OCI-LY3 (cell line): Measurements from ENCODE around the gene MLH3.

Experiments
- CTCF ChIP-seq: fragments of 200-600, 300-600 bp; sonication (generic); IDR thresholded peaks from 2 replicates; pipeline ENCODE4 v1.5.1; 2014; ENCODE audit warnings: antibody characterized with exemption, low read length, low read depth
- EZH2phosphoT487 ChIP-seq: fragments of 200-600 bp; shearing (Covaris generic); IDR thresholded peaks from 2 replicates; pipeline ENCODE4 v1.6.1; 2018; ENCODE audit warnings: antibody characterized with exemption, mixed run types, low read depth

- TF ChIP-seq CTCF (no peak), EZH2phosphoT487 (no peak)
Observed at GRCh38 chr14:74973003-74973653, 78.1 kb downstream of the MLH3 start.
